ENCODE data around the gene TIFAB.

- TF ChIP-seq CTCF (IDR thresholded peaks at IDR 0.05) (no peak), POLR2A (IDR thresholded peaks at IDR 0.05) (no peak), POLR2AphosphoS5 (IDR thresholded peaks at IDR 0.05) (no peak)
Observed at GRCh38 chr5:135417083-135417482, 35.1 kb downstream of the TIFAB start.
